GM20431 (cell line): Measurements from ENCODE around the gene CFL1.

Experiments
- in situ Hi-C: fragments of 300-500 bp; cut with MseI, MboI; formaldehyde crosslinking; loops from one replicate; pipeline ENCODE4 v1.15.0; 2020; ENCODE audit warnings: low sequenced_read_pairs; ENCODE audit not compliant: unreplicated experiment

The CFL1 gene

GRCh38 chr11:65870706-65871681 lies 13.0 kb upstream of the CFL1 start:
- in situ Hi-C loops = no loop called here

- in situ Hi-C loops = no loop called here
Measured at GRCh38 chr11:65870307-65870658, 12.3 kb upstream of the CFL1 start.

GRCh38 chr11:65869643-65870306 lies 11.8 kb upstream of the CFL1 start:
- in situ Hi-C loops = no loop called here

- in situ Hi-C loops = no loop called here
Measured at GRCh38 chr11:65868907-65869306, 10.9 kb upstream of the CFL1 start.

- in situ Hi-C loops = no loop called here
Measured at GRCh38 chr11:65868076-65868667, 10.2 kb upstream of the CFL1 start.

GRCh38 chr11:65867284-65868071 lies 9.5 kb upstream of the CFL1 start:
- in situ Hi-C loops = no loop called here

- in situ Hi-C loops = no loop called here
Measured at GRCh38 chr11:65866509-65867283, 8.7 kb upstream of the CFL1 start.

- in situ Hi-C loops = no loop called here
Measured at GRCh38 chr11:65865550-65866172, 7.7 kb upstream of the CFL1 start.

GRCh38 chr11:65864706-65865471 lies 6.9 kb upstream of the CFL1 start:
- in situ Hi-C loops = no loop called here

- in situ Hi-C loops = no loop called here
Measured at GRCh38 chr11:65863889-65864705, 6.1 kb upstream of the CFL1 start.

- in situ Hi-C loops = no loop called here
Measured at GRCh38 chr11:65862941-65863888, 5.2 kb upstream of the CFL1 start.

- in situ Hi-C loops = no loop called here
Measured at GRCh38 chr11:65862191-65862735, 4.3 kb upstream of the CFL1 start.

GRCh38 chr11:65861533-65862183 lies 3.7 kb upstream of the CFL1 start:
- in situ Hi-C loops = no loop called here

- in situ Hi-C loops = no loop called here
Measured at GRCh38 chr11:65861165-65861505, 3.2 kb upstream of the CFL1 start.

- in situ Hi-C loops = no loop called here
Measured at GRCh38 chr11:65860278-65861164, 2.5 kb upstream of the CFL1 start, which contains the start of gene MUS81. Gene MUS81 (plus strand): TSS chr11:65860433. CDS start chr11:65860754, 321 bp downstream.
